WTC11 (cell line): ENCODE measurements around the gene VWA8.

Experiments
- CTCF ChIP-seq: fragments of 200-600 bp; IDR thresholded peaks from 2 replicates; pipeline ENCODE4 v1.8.0; 2022; ENCODE audit warnings: antibody characterized with exemption
- ESRRA ChIP-seq: sonication (generic); formaldehyde crosslinking; IDR thresholded peaks from 2 replicates; pipeline ENCODE4 v1.8.1; 2022; ENCODE audit warnings: mild to moderate bottlenecking, missing genetic modification reagents, borderline replicate concordance
- FOXJ3 ChIP-seq: sonication (generic); formaldehyde crosslinking; IDR thresholded peaks from 2 replicates; pipeline ENCODE4 v1.9.0; 2021; ENCODE audit warnings: missing genetic modification reagents, mild to moderate bottlenecking, borderline replicate concordance
- GTF2I ChIP-seq: fragments of 250-450 bp; sonication (Bioruptor Pico); conservative IDR thresholded peaks from 2 replicates; pipeline ENCODE4 v1.4.0; 2021; ENCODE audit warnings: mild to moderate bottlenecking
- JUN ChIP-seq: sonication (generic); formaldehyde crosslinking; IDR thresholded peaks from 2 replicates; pipeline ENCODE4 v1.8.0; 2023; ENCODE audit warnings: mild to moderate bottlenecking, missing genetic modification reagents
- MAX ChIP-seq: sonication (generic); formaldehyde crosslinking; IDR thresholded peaks from 2 replicates; pipeline ENCODE4 v1.8.0; 2022; ENCODE audit warnings: mild to moderate bottlenecking, missing genetic modification reagents
- ZNF138 ChIP-seq: sonication (generic); formaldehyde crosslinking; conservative IDR thresholded peaks from 2 replicates; pipeline ENCODE4 v1.8.1; 2022; ENCODE audit warnings: mild to moderate bottlenecking, moderate library complexity, missing genetic modification reagents
- ZNF263 ChIP-seq: sonication (generic); formaldehyde crosslinking; IDR thresholded peaks from 2 replicates; pipeline ENCODE4 v1.8.1; 2022; ENCODE audit warnings: low read depth, mild to moderate bottlenecking, moderate library complexity, missing genetic modification reagents
- TF ChIP-seq, protein P1 (sequence below): sonication (generic); formaldehyde crosslinking; IDR thresholded peaks from 2 replicates; pipeline ENCODE4 v1.8.1; 2023; ENCODE audit warnings: mild to moderate bottlenecking, missing genetic modification reagents, borderline replicate concordance
- TF ChIP-seq, protein P2 (sequence below): sonication (generic); formaldehyde crosslinking; IDR thresholded peaks from 2 replicates; pipeline ENCODE4 v1.8.1; 2022; ENCODE audit warnings: missing genetic modification reagents, borderline replicate concordance
- TF ChIP-seq, protein P3 (sequence below): sonication (generic); formaldehyde crosslinking; conservative IDR thresholded peaks from 2 replicates; pipeline ENCODE4 v1.8.1; 2023; ENCODE audit warnings: mild to moderate bottlenecking, low read depth, missing genetic modification reagents, moderate library complexity
- TF ChIP-seq, protein P4 (sequence below): sonication (generic); formaldehyde crosslinking; IDR thresholded peaks from 2 replicates; pipeline ENCODE4 v1.8.0; 2022; ENCODE audit warnings: missing genetic modification reagents

DNA sequence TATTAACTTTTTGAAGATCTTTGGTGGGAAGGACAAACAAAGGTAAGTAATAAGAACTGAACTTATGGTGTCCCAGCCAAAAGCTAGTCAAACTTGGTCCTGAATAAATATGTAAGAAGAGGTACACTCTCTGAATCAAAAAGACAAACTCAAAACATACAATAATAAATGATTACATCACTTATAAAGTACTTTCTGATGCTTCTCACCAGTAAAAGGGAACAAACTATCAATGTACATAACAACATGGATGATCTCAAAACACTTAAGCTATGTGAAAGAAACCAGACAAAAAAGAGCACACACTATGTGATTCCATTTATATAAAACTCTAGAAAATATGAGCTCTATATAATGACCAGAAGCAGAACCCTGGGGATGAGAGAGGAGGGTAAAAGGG lies 138.3 kb downstream of the VWA8 start:
- TF ChIP-seq ZNF138 (CRISPR knock-in tag) = no peak
- TF ChIP-seq ESRRA = no peak
- no peak for TF ChIP-seq CTCF
- no peak for TF ChIP-seq FOXJ3 (CRISPR knock-in tag)
- no peak for TF ChIP-seq ZNF263 (CRISPR knock-in tag)
- no peak for TF ChIP-seq GTF2I (CRISPR knock-in tag)
- TF ChIP-seq, protein P1, sequence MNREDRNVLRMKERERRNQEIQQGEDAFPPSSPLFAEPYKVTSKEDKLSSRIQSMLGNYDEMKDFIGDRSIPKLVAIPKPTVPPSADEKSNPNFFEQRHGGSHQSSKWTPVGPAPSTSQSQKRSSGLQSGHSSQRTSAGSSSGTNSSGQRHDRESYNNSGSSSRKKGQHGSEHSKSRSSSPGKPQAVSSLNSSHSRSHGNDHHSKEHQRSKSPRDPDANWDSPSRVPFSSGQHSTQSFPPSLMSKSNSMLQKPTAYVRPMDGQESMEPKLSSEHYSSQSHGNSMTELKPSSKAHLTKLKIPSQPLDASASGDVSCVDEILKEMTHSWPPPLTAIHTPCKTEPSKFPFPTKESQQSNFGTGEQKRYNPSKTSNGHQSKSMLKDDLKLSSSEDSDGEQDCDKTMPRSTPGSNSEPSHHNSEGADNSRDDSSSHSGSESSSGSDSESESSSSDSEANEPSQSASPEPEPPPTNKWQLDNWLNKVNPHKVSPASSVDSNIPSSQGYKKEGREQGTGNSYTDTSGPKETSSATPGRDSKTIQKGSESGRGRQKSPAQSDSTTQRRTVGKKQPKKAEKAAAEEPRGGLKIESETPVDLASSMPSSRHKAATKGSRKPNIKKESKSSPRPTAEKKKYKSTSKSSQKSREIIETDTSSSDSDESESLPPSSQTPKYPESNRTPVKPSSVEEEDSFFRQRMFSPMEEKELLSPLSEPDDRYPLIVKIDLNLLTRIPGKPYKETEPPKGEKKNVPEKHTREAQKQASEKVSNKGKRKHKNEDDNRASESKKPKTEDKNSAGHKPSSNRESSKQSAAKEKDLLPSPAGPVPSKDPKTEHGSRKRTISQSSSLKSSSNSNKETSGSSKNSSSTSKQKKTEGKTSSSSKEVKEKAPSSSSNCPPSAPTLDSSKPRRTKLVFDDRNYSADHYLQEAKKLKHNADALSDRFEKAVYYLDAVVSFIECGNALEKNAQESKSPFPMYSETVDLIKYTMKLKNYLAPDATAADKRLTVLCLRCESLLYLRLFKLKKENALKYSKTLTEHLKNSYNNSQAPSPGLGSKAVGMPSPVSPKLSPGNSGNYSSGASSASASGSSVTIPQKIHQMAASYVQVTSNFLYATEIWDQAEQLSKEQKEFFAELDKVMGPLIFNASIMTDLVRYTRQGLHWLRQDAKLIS = no peak
- TF ChIP-seq, protein P2, sequence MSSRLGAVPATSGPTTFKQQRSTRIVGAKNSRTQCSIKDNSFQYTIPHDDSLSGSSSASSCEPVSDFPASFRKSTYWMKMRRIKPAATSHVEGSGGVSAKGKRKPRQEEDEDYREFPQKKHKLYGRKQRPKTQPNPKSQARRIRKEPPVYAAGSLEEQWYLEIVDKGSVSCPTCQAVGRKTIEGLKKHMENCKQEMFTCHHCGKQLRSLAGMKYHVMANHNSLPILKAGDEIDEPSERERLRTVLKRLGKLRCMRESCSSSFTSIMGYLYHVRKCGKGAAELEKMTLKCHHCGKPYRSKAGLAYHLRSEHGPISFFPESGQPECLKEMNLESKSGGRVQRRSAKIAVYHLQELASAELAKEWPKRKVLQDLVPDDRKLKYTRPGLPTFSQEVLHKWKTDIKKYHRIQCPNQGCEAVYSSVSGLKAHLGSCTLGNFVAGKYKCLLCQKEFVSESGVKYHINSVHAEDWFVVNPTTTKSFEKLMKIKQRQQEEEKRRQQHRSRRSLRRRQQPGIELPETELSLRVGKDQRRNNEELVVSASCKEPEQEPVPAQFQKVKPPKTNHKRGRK (CRISPR knock-in tag) = no peak
- TF ChIP-seq, protein P3, sequence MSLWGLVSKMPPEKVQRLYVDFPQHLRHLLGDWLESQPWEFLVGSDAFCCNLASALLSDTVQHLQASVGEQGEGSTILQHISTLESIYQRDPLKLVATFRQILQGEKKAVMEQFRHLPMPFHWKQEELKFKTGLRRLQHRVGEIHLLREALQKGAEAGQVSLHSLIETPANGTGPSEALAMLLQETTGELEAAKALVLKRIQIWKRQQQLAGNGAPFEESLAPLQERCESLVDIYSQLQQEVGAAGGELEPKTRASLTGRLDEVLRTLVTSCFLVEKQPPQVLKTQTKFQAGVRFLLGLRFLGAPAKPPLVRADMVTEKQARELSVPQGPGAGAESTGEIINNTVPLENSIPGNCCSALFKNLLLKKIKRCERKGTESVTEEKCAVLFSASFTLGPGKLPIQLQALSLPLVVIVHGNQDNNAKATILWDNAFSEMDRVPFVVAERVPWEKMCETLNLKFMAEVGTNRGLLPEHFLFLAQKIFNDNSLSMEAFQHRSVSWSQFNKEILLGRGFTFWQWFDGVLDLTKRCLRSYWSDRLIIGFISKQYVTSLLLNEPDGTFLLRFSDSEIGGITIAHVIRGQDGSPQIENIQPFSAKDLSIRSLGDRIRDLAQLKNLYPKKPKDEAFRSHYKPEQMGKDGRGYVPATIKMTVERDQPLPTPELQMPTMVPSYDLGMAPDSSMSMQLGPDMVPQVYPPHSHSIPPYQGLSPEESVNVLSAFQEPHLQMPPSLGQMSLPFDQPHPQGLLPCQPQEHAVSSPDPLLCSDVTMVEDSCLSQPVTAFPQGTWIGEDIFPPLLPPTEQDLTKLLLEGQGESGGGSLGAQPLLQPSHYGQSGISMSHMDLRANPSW (CRISPR knock-in tag) = no peak
- TF ChIP-seq, protein P4, sequence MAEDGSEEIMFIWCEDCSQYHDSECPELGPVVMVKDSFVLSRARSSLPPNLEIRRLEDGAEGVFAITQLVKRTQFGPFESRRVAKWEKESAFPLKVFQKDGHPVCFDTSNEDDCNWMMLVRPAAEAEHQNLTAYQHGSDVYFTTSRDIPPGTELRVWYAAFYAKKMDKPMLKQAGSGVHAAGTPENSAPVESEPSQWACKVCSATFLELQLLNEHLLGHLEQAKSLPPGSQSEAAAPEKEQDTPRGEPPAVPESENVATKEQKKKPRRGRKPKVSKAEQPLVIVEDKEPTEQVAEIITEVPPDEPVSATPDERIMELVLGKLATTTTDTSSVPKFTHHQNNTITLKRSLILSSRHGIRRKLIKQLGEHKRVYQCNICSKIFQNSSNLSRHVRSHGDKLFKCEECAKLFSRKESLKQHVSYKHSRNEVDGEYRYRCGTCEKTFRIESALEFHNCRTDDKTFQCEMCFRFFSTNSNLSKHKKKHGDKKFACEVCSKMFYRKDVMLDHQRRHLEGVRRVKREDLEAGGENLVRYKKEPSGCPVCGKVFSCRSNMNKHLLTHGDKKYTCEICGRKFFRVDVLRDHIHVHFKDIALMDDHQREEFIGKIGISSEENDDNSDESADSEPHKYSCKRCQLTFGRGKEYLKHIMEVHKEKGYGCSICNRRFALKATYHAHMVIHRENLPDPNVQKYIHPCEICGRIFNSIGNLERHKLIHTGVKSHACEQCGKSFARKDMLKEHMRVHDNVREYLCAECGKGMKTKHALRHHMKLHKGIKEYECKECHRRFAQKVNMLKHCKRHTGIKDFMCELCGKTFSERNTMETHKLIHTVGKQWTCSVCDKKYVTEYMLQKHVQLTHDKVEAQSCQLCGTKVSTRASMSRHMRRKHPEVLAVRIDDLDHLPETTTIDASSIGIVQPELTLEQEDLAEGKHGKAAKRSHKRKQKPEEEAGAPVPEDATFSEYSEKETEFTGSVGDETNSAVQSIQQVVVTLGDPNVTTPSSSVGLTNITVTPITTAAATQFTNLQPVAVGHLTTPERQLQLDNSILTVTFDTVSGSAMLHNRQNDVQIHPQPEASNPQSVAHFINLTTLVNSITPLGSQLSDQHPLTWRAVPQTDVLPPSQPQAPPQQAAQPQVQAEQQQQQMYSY (CRISPR knock-in tag) = no peak
- no peak for TF ChIP-seq MAX
- TF ChIP-seq JUN (CRISPR knock-in tag) = no peak
